Keratinocyte (primary cell): ENCODE measurements around the gene MYH9.

Experiments
- EZH2 ChIP-seq: IDR thresholded peaks from one replicate; pipeline ENCODE4 v1.6.1; 2012; ENCODE audit warnings: inconsistent platforms, mild to moderate bottlenecking, low read length, moderate library complexity
- TF ChIP-seq, protein P1 (sequence below), 3 experiments: IDR thresholded peaks in 1 of 3; conservative IDR thresholded peaks in 1 of 3; optimal IDR thresholded peaks in 1 of 3; 2 replicates in 2 of 3; 3 replicates in 1 of 3; pipeline versions ENCODE3 to v1.5.1; 2011; ENCODE audit warnings: low read length in 3 of 3, mild to moderate bottlenecking in 3 of 3, moderate library complexity in 2 of 3, control low read depth in 1 of 3, inconsistent platforms in 1 of 3; ENCODE audit not compliant: insufficient read depth in 2 of 3; ENCODE audit errors: extremely low read depth in 1 of 3

DNA sequence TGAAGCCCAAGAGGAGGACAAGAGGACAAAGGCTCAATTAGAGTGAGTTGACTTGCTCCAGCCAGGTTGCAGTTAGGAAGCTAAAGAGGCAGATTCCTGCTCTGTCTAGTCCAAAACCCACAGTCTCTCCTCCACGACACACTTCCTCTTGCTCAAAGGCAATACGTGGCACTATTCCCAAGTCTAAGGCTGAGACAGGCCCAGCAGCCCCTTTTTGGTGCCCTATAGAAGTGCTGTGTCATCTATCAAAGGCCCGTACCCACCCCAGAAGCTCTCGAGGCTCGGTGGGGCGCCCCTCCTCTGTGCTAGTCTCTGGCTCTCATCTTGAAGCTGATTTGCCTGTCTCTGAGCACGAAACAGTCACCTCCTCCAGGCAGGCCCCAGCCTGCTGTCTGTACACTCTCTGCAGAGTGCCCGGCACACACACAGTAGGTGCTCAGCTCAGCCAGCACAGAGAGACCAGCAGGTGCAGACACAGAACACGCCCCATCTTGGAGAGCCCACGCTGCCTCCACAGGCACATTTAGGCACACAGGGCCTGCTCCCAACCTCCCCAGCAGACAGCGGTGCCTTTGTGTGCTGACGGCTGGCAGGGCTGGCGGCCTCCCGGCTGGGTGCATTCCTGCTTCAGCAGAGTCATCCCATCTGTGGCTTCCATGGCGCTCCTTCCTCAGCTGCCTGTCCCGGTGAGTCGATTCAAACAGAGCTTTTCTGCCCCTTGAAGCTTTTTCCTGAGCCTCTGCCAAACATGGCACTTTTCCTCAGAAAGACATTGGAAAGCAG, 52.8 kb downstream of the MYH9 start:
- TF ChIP-seq, protein P1, sequence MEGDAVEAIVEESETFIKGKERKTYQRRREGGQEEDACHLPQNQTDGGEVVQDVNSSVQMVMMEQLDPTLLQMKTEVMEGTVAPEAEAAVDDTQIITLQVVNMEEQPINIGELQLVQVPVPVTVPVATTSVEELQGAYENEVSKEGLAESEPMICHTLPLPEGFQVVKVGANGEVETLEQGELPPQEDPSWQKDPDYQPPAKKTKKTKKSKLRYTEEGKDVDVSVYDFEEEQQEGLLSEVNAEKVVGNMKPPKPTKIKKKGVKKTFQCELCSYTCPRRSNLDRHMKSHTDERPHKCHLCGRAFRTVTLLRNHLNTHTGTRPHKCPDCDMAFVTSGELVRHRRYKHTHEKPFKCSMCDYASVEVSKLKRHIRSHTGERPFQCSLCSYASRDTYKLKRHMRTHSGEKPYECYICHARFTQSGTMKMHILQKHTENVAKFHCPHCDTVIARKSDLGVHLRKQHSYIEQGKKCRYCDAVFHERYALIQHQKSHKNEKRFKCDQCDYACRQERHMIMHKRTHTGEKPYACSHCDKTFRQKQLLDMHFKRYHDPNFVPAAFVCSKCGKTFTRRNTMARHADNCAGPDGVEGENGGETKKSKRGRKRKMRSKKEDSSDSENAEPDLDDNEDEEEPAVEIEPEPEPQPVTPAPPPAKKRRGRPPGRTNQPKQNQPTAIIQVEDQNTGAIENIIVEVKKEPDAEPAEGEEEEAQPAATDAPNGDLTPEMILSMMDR (optimal IDR thresholded peaks at IDR 0.05 in 1 of 3, IDR thresholded peaks at IDR 0.05 in 1 of 3, conservative IDR thresholded peaks at IDR 0.05 in 1 of 3; ENCODE audit: extremely low read depth in 1 of 3, insufficient read depth in 2 of 3, low read length in 3 of 3) = no peak
- TF ChIP-seq EZH2 = no peak
